Gastroesophageal sphincter (tissue), 4 donors: Measurements from ENCODE around the gene HHIP. TPM values are rescaled to one million over a fixed set of nuclear protein-coding genes. Genes with fewer than 3 reads are reported as not detected.

Experiments used
- ATAC-seq: fragments of 150-250 bp; one replicate; pipeline ENCODE4 v1.9.1; 2016; ENCODE audit warnings: mild to moderate bottlenecking, moderate library complexity
- H3K27ac ChIP-seq, 4 donors: fragments of 200-600 bp; sonication (generic) in 3 of 4; 1 replicate in 3 of 4; 2 replicates in 1 of 4; pipeline ENCODE4 v1.5.1; 2016 to 2019
- H3K27me3 ChIP-seq: fragments of 200-600 bp; sonication (generic); one replicate; pipeline ENCODE4 v1.5.1; 2019
- H3K36me3 ChIP-seq, 2 donors: fragments of 200-600 bp; sonication (generic); one replicate each; pipeline ENCODE4 v1.5.1; 2019; ENCODE audit warnings: control low read depth in 1 of 2
- H3K4me1 ChIP-seq, 3 donors: fragments of 200-600 bp; sonication (generic); 1 replicate in 2 of 3; 2 replicates in 1 of 3; pipeline ENCODE4 v1.5.1; 2016 to 2019; ENCODE audit warnings: control low read depth in 2 of 3
- H3K4me3 ChIP-seq, 2 donors: fragments of 200-600 bp; sonication (generic); one replicate each; pipeline ENCODE4 v1.5.1; 2019; ENCODE audit warnings: mild to moderate bottlenecking in 1 of 2, moderate library complexity in 1 of 2
- H3K9me3 ChIP-seq, 3 donors: fragments of 200-600 bp; sonication (generic); one replicate each; pipeline ENCODE4 v1.5.1; 2017 to 2019; ENCODE audit warnings: control low read depth in 2 of 3
- CTCF ChIP-seq, 4 experiments: fragments of 200-600 bp in 2 of 4; fragments of 450-650 bp in 2 of 4; sonication (generic) in 1 of 4; IDR thresholded peaks; one replicate each; pipeline ENCODE4 v1.5.1; 2017 to 2019; ENCODE audit warnings: antibody characterized with exemption in 4 of 4, mild to moderate bottlenecking in 2 of 4, moderate library complexity in 2 of 4
- EP300 ChIP-seq: sonication (generic); formaldehyde crosslinking; IDR thresholded peaks from one replicate; pipeline ENCODE4 v1.6.1; 2017; ENCODE audit warnings: antibody characterized with exemption, mild to moderate bottlenecking
- POLR2A ChIP-seq, 2 donors: fragments of 450-650 bp; IDR thresholded peaks; one replicate each; pipeline ENCODE4 v1.6.1; 2017; ENCODE audit warnings: antibody characterized with exemption in 2 of 2, mild to moderate bottlenecking in 2 of 2, moderate library complexity in 1 of 2
- POLR2AphosphoS5 ChIP-seq: sonication (generic); formaldehyde crosslinking; IDR thresholded peaks from one replicate; pipeline ENCODE4 v1.6.1; 2017; ENCODE audit warnings: antibody characterized with exemption
- WGBS, 2 donors: methylation state at CpG; one replicate each; pipeline ENCODE4 v1.1.5; 2018; ENCODE audit warnings: low coverage in 1 of 2; 5-methylcytosine and 5-hydroxymethylcytosine counted together
- total RNA-seq, 4 donors: library from RNA; depleted of rRNA; stranded (reverse); fragments of >200 nt; gene quantifications; one replicate each; pipeline ENCODE4 v1.1.0, GENCODE V29; 2016

Gene HHIP
- total RNA-seq, 4 donors from 2014 or later: 0.10 to 0.54 (median 0.19) TPM; not detected in 1

DNA sequence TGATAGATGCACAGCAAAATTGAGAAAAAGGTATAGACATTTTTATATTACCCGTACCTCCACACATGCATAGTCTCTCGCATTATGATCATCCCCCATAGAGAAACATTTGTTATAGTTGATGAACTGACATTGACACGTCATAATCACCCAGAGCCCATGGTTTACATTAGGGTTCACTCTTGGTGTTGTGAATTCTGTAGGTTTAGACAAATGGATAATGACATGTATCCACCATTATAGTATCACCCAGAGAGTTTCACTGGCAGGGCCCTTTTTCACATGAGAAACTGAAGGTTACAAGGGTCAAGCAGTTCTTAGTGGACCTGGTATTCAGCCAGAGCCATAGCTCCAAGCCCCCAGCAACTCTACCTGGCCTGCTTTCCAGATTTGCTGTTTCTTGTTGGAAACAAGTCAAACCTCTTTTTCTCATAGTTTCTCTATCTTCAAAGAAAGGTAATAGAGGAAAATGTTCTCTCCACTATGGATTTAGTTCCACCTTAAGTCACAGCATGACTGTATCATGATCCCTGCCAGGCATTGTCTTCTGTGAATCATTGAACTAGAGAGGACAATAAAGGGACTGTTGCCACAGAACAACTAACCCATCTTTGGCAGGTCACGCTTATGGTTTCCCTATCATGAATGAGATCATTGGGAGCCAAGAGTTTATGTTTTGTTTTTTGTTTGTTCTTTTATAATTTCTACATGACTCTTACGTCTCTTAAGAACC, 64.0 kb downstream of the HHIP start:
- Histone ChIP-seq H3K4me3 (no peak overlapping the region), H3K36me3 (no peaks in the 10 kb centered on the region), H3K4me1 (no peaks in the 10 kb centered on the region), H3K27me3 (no peaks in the 10 kb centered on the region), H3K27ac (no peak overlapping the region), H3K9me3 (no peaks in the 10 kb centered on the region)
- WGBS, 2 donors: 72 to 95% methylated on average over 4 to 5 of the region's 5 CpGs
- no peak for ATAC-seq
- TF ChIP-seq CTCF (IDR thresholded peaks at IDR 0.05) (no peak), POLR2AphosphoS5 (no peak), EP300 (no peak), POLR2A (IDR thresholded peaks at IDR 0.05) (no peak)

DNA sequence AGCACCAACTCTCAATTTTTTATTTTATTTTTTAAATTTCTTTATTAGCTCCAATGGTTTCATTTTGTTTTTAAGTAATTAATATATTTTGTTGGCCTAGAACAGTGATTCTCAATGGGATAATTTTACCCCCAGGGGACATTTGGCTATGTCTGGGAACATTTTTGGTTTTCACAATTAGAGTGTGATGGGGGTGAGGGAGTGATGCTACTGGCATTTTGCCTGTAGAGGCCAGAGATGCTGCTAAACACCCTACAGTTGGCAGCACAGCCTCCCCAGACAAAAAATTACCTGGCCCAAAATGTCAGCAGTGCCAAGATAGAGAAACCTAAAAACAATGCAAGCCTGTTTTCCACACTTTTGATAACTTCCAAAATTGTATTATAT, 64.6 kb downstream of the HHIP start:
- H3K4me1 ChIP-seq: no peaks in the 10 kb centered on the region
- H3K9me3 ChIP-seq: no peaks in the 10 kb centered on the region
- TF ChIP-seq POLR2A (IDR thresholded peaks at IDR 0.05) (no peak), EP300 (no peak), POLR2AphosphoS5 (no peak), CTCF (IDR thresholded peaks at IDR 0.05) (no peak)
- H3K4me3 ChIP-seq: no peak overlapping the region
- no peak for ATAC-seq
- no peaks in the 10 kb centered on the region for H3K36me3 ChIP-seq
- no peaks in the 10 kb centered on the region for H3K27me3 ChIP-seq
- no peak overlapping the region for H3K27ac ChIP-seq

DNA sequence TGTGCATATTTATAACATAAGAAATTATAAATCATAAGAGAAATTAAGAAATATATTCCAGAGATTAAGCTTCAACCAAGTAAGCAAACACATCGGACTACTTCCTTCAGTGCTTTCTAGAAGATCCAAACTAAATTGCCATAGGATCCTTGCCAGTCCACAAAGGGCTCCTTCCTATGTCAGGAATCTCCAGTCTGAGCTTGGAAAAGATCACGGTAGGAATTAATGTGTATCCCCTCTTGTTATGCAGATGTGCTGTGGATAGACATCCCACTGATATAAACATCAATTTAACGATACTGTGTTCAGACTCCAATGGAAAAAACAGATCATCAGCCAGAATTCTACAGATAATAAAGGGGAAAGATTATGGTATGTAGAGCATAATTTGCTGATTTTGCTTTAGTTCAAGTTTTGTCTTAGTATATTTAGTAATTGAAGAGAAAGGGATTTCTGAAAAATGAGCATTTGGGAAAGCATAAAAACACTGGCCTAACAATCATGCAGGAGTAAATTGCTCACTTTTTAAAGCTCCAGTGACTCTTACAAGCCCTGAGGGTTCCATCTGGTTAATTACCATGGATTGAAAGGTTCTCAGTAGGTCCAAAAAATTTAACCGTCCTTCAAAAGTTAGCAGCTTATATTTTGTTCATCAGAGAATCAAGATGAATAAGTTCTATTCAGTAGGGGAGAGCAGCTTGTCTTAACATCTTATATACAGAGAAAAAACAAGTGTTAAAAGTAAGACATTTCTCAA, 65.9 kb downstream of the HHIP start:
- WGBS, 2 donors: 71 to 80% methylated on average over 3 to 4 of the region's 4 CpGs
- no peaks in the 10 kb centered on the region for H3K36me3 ChIP-seq
- H3K9me3 ChIP-seq: no peaks in the 10 kb centered on the region
- TF ChIP-seq CTCF (IDR thresholded peaks at IDR 0.05) (no peak), POLR2A (IDR thresholded peaks at IDR 0.05) (no peak), EP300 (no peak), POLR2AphosphoS5 (no peak)
- H3K27ac ChIP-seq: no peak overlapping the region
- H3K27me3 ChIP-seq: no peaks in the 10 kb centered on the region
- no peak overlapping the region for H3K4me3 ChIP-seq
- H3K4me1 ChIP-seq: no peaks in the 10 kb centered on the region
- no peak for ATAC-seq

DNA sequence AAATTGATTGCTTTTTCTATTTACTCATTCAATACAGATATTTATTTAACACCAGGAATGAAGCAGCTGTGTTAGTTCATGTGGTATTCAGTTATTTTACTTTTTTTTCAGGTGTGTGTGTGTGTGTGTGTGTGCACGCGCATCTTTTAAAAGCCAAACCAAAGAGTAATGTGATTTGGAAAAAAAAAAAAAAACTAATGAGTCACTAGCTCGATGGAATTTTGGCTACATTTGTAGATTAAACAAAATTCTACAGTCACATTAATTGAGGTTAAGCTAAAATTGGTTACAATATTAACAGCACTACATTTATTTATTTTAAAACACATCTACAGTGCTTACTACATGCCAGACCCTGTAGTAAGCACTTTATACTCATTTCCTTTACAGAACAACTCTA, 66.8 kb downstream of the HHIP start:
- H3K4me3 ChIP-seq: no peak overlapping the region
- 26 to 47% methylated on average over 3 of the region's 3 CpGs for WGBS, 2 donors
- H3K27ac ChIP-seq: no peak overlapping the region
- TF ChIP-seq POLR2A (IDR thresholded peaks at IDR 0.05): no peak
- no peak for TF ChIP-seq EP300
- TF ChIP-seq CTCF (IDR thresholded peaks at IDR 0.05): no peak
- no peak for TF ChIP-seq POLR2AphosphoS5
- H3K27me3 ChIP-seq: no peaks in the 10 kb centered on the region
- no peaks in the 10 kb centered on the region for H3K9me3 ChIP-seq
- no peaks in the 10 kb centered on the region for H3K4me1 ChIP-seq
- no peaks in the 10 kb centered on the region for H3K36me3 ChIP-seq
- ATAC-seq: no peak

GRCh38 chr4:144714166-144714565, 68.2 kb downstream of the HHIP start:
- 85 to 100% methylated on average over 2 to 3 of the region's 3 CpGs for WGBS, 2 donors
- Histone ChIP-seq H3K36me3 (no peaks in the 10 kb centered on the region), H3K27me3 (no peaks in the 10 kb centered on the region), H3K4me3 (no peak overlapping the region), H3K9me3 (no peaks in the 10 kb centered on the region), H3K27ac (no peak overlapping the region), H3K4me1 (no peaks in the 10 kb centered on the region)
- TF ChIP-seq POLR2AphosphoS5 (no peak), EP300 (no peak), CTCF (IDR thresholded peaks at IDR 0.05) (no peak), POLR2A (IDR thresholded peaks at IDR 0.05) (no peak)
- ATAC-seq: no peak
